Measurements from ENCODE around the gene DYNLT1. TPM values are rescaled to one million over a fixed set of nuclear protein-coding genes. Genes with fewer than 3 reads are reported as not detected.

The DYNLT1 gene
- total RNA-seq, 1 experiment from 2014 or later, result 147 TPM

Other genes starting within 250 kb of the DYNLT1 start
- 7.6 and 12.5 TPM in 2 replicates for gene TMEM181, start 84.7 kb downstream of the DYNLT1 start, total RNA-seq (2014; rRNA removed; shearing (Covaris generic); ENCODE audit: low replicate concordance)
- 17.4 and 24.3 TPM in 2 replicates for gene SYTL3, start 5.3 kb upstream of the DYNLT1 start, total RNA-seq (2014; rRNA removed; shearing (Covaris generic); ENCODE audit: low replicate concordance)
- 171 and 201 TPM in 2 replicates for gene EZR, start 174.6 kb upstream of the DYNLT1 start, total RNA-seq (2014; rRNA removed; shearing (Covaris generic); ENCODE audit: low replicate concordance)

Measured in Caki2 (cell line).